Measurements from ENCODE around the gene TRAF3. TPM values are rescaled to one million over a fixed set of nuclear protein-coding genes. Genes with fewer than 3 reads are reported as not detected.

Gene TRAF3
- total RNA-seq, 1 experiment from 2014 or later, result 11.2 TPM

DNA sequence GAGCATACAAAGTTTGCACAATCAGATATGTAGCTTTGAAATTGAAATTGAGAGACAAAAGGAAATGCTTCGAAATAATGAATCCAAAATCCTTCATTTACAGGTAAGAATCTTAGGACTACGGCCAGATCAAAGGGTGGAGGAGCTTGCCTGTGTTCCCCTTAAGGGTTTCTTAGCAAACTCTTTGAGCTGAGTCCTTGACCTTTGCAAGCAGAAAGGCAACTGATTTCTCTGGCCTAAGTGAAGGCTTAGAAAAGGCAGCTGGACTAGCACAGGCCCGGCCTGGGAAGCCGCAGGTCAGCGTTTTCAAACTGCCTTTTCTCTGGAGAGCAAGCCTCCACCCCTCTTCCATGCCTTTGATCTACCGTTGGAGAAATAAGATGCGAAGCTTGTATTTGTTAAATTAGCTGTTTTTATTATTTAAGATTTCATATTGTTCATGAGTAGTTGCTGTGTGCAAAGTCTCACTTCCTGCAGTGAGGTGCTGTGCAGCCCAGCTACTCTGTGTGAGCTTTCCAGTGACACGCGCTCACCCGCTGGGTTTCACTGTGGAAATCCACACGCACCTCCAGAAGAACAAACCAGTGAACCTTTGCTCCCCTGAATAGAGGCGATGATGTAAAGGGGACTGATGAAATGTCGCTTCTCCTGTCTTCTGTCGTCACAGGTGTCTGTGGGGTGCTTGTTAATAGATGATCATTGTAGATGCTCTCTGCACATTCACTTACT is 120.2 kb downstream of the TRAF3 start (continued):
- TF ChIP-seq E2F1 (CRISPR knock-in tag; IDR thresholded peaks at IDR 0.05) (no peak), SMAD3 (CRISPR knock-in tag; IDR thresholded peaks at IDR 0.05; ENCODE audit: borderline replicate concordance) (no peak), TEAD1 (CRISPR knock-in tag; IDR thresholded peaks at IDR 0.05) (no peak), ZNF219 (CRISPR knock-in tag; IDR thresholded peaks at IDR 0.05; ENCODE audit: borderline replicate concordance) (no peak), ZNF416 (CRISPR knock-in tag; IDR thresholded peaks at IDR 0.05) (no peak)
- TF ChIP-seq, protein P1, sequence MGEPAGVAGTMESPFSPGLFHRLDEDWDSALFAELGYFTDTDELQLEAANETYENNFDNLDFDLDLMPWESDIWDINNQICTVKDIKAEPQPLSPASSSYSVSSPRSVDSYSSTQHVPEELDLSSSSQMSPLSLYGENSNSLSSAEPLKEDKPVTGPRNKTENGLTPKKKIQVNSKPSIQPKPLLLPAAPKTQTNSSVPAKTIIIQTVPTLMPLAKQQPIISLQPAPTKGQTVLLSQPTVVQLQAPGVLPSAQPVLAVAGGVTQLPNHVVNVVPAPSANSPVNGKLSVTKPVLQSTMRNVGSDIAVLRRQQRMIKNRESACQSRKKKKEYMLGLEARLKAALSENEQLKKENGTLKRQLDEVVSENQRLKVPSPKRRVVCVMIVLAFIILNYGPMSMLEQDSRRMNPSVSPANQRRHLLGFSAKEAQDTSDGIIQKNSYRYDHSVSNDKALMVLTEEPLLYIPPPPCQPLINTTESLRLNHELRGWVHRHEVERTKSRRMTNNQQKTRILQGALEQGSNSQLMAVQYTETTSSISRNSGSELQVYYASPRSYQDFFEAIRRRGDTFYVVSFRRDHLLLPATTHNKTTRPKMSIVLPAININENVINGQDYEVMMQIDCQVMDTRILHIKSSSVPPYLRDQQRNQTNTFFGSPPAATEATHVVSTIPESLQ (CRISPR knock-in tag; IDR thresholded peaks at IDR 0.05), result no peak
- TF ChIP-seq, protein P2, sequence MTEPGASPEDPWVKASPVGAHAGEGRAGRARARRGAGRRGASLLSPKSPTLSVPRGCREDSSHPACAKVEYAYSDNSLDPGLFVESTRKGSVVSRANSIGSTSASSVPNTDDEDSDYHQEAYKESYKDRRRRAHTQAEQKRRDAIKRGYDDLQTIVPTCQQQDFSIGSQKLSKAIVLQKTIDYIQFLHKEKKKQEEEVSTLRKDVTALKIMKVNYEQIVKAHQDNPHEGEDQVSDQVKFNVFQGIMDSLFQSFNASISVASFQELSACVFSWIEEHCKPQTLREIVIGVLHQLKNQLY (CRISPR knock-in tag; IDR thresholded peaks at IDR 0.05), result no peak

GRCh38 chr14:102898298-102898697 is 121.0 kb downstream of the TRAF3 start:
- Mint-ChIP-seq H3K4me3 (no peak overlapping the region), H3K27me3 (ENCODE audit: low read depth) (no peaks in the 10 kb centered on the region), H3K27ac (no peak overlapping the region), H3K9me3 (no peaks in the 10 kb centered on the region), H3K36me3 (no peaks in the 10 kb centered on the region), H3K4me1 (no peaks in the 10 kb centered on the region)
- DNase-seq (ENCODE audit: low spot score), result no peak
- TF ChIP-seq ZNF263 (CRISPR knock-in tag; IDR thresholded peaks at IDR 0.05; ENCODE audit: low read depth) (no peak), ZNF671 (CRISPR knock-in tag; IDR thresholded peaks at IDR 0.05) (no peak), FOXJ3 (CRISPR knock-in tag; IDR thresholded peaks at IDR 0.05; ENCODE audit: borderline replicate concordance) (no peak), ZNF317 (CRISPR knock-in tag; IDR thresholded peaks at IDR 0.05; ENCODE audit: borderline replicate concordance, low read depth) (no peak)
- TF ChIP-seq, protein P3, sequence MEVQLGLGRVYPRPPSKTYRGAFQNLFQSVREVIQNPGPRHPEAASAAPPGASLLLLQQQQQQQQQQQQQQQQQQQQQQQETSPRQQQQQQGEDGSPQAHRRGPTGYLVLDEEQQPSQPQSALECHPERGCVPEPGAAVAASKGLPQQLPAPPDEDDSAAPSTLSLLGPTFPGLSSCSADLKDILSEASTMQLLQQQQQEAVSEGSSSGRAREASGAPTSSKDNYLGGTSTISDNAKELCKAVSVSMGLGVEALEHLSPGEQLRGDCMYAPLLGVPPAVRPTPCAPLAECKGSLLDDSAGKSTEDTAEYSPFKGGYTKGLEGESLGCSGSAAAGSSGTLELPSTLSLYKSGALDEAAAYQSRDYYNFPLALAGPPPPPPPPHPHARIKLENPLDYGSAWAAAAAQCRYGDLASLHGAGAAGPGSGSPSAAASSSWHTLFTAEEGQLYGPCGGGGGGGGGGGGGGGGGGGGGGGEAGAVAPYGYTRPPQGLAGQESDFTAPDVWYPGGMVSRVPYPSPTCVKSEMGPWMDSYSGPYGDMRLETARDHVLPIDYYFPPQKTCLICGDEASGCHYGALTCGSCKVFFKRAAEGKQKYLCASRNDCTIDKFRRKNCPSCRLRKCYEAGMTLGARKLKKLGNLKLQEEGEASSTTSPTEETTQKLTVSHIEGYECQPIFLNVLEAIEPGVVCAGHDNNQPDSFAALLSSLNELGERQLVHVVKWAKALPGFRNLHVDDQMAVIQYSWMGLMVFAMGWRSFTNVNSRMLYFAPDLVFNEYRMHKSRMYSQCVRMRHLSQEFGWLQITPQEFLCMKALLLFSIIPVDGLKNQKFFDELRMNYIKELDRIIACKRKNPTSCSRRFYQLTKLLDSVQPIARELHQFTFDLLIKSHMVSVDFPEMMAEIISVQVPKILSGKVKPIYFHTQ (CRISPR knock-in tag; IDR thresholded peaks at IDR 0.05), result no peak
- TF ChIP-seq, protein P2 (CRISPR knock-in tag; IDR thresholded peaks at IDR 0.05), result no peak
- ChIA-PET CTCF (no interaction called here), POLR2A (no interaction called here)
- no peak for ATAC-seq

DNA sequence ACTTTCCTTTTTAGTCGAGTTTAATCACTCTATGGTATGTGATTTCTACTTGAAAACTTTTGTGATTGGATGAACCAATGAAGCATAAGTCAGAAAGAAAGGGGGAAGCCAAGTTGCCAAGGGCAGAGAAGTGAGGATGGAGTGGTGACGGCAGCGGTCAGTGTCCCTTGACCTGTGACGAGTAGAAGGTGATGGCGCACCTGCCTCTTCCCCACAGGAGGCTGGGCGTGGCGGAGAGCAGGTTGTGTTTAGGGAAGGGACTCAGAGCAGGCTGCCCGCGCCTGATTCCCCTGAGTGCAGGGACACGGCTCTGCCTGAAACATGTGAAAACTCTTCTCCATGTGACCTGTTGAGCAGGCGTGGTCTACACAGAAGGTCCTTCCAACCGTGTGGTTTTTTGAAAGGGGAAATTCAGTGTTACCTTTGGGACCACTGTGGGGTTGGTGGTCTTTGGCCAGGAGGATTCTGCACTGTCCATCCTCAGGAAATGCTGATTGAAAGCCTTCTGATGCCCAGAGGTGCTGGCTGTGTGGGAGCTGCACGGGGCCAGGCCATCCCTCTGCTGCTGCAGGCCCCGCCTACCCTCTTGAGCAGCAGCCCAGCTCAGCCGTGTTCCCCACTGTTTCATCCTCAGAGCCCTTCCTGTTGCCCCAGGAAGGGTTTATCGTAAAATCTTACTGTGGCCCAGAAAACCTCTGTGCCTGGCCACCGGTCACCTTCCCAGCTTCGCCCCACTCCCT is 121.7 kb downstream of the TRAF3 start:
- peak; percentile 41 for ATAC-seq
- ChIA-PET CTCF (interaction anchor here (0.7 kb wide), 1 partner anchor 14 kb away, joined by 3 read pairs; no protein-coding TSS in a partner anchor), POLR2A (no interaction called here)
- Mint-ChIP-seq H3K27ac (peak overlapping the region; percentile 71; the same call in 1 of the 2 replicates), H3K4me3 (no peak overlapping the region), H3K9me3 (no peaks in the 10 kb centered on the region), H3K36me3 (no peaks in the 10 kb centered on the region), H3K4me1 (no peaks in the 10 kb centered on the region), H3K27me3 (ENCODE audit: low read depth) (no peaks in the 10 kb centered on the region)
- TF ChIP-seq ZBTB43 (CRISPR knock-in tag; IDR thresholded peaks at IDR 0.05), result no peak
- no peak for DNase-seq (ENCODE audit: low spot score)

Data from WTC11 (cell line).